WTC11 (cell line): ENCODE results near the gene ZBTB4. TPM values are rescaled to one million over a fixed set of nuclear protein-coding genes. Genes with fewer than 3 reads are reported as not detected.

Experiments
- ATAC-seq: fragments of 200-7000 bp; cut with Tn5 transposase; 2 replicates; pipeline ENCODE4 v1.10.0; 2021; ENCODE audit warnings: mild to moderate bottlenecking, moderate library complexity
- CTCF ChIA-PET: fragments of 300-600 bp; sonication (Branson Sonifier 250); formaldehyde crosslinking; loops from one replicate; lab custom pipeline; 2021; ENCODE audit warnings: antibody characterized with exemption; lab: Charles Lee
- POLR2A ChIA-PET: fragments of 350-600 bp; sonication (Branson Sonifier 250); formaldehyde crosslinking; loops from one replicate; lab custom pipeline; 2021; ENCODE audit warnings: antibody characterized with exemption; lab: Charles Lee
- DNase-seq: peaks from one replicate; pipeline ENCODE4 v3.0.0; 2021; ENCODE audit warnings: low spot score
- H3K27ac Mint-ChIP-seq: 2 replicates; pipeline ENCODE4 v1.8.0; 2021; ENCODE audit warnings: mixed read lengths
- H3K27me3 Mint-ChIP-seq: 2 replicates; pipeline ENCODE4 v1.8.0; 2021; ENCODE audit warnings: low read depth, mild to moderate bottlenecking, moderate library complexity, mixed read lengths
- H3K36me3 Mint-ChIP-seq: 2 replicates; pipeline ENCODE4 v1.8.0; 2021; ENCODE audit warnings: mixed read lengths
- H3K4me1 Mint-ChIP-seq: 2 replicates; pipeline ENCODE4 v1.8.0; 2022; ENCODE audit warnings: mixed read lengths
- H3K4me3 Mint-ChIP-seq: 2 replicates; pipeline ENCODE4 v1.8.0; 2021; ENCODE audit warnings: mild to moderate bottlenecking, moderate library complexity, mixed read lengths
- H3K9me3 Mint-ChIP-seq: 2 replicates; pipeline ENCODE4 v1.8.0; 2021; ENCODE audit warnings: mixed read lengths
- ARID4B ChIP-seq: sonication (generic); formaldehyde crosslinking; IDR thresholded peaks from 2 replicates; pipeline ENCODE4 v1.8.0; 2023; ENCODE audit warnings: missing genetic modification reagents, mild to moderate bottlenecking, borderline replicate concordance
- ATF1 ChIP-seq: sonication (generic); formaldehyde crosslinking; IDR thresholded peaks from 2 replicates; pipeline ENCODE4 v1.8.1; 2023; ENCODE audit warnings: mild to moderate bottlenecking, moderate library complexity, missing genetic modification reagents
- E2F1 ChIP-seq: sonication (generic); formaldehyde crosslinking; IDR thresholded peaks from 2 replicates; pipeline ENCODE4 v1.8.0; 2022; ENCODE audit warnings: mild to moderate bottlenecking, missing genetic modification reagents
- ETV6 ChIP-seq: sonication (generic); formaldehyde crosslinking; IDR thresholded peaks from 2 replicates; pipeline ENCODE4 v1.8.1; 2022; ENCODE audit warnings: mild to moderate bottlenecking, missing genetic modification reagents
- GABPB1 ChIP-seq: sonication (generic); formaldehyde crosslinking; IDR thresholded peaks from 2 replicates; pipeline ENCODE4 v1.8.1; 2023; ENCODE audit warnings: mild to moderate bottlenecking, missing genetic modification reagents
- GRHL2 ChIP-seq: fragments of 250-450 bp; sonication (Bioruptor Pico); IDR thresholded peaks from 2 replicates; pipeline ENCODE4 v1.8.0; 2022; ENCODE audit warnings: mild to moderate bottlenecking, moderate library complexity; ENCODE audit not compliant: insufficient replicate concordance, severe bottlenecking
- HMGXB4 ChIP-seq: sonication (generic); formaldehyde crosslinking; IDR thresholded peaks from 2 replicates; pipeline ENCODE4 v1.8.1; 2023; ENCODE audit warnings: mild to moderate bottlenecking, moderate library complexity, missing genetic modification reagents
- SMAD4 ChIP-seq: sonication (generic); formaldehyde crosslinking; IDR thresholded peaks from 2 replicates; pipeline ENCODE4 v1.8.0; 2022; ENCODE audit warnings: mild to moderate bottlenecking, missing genetic modification reagents
- SP1 ChIP-seq: sonication (generic); formaldehyde crosslinking; conservative IDR thresholded peaks from 2 replicates; pipeline ENCODE4 v1.8.1; 2022; ENCODE audit warnings: missing genetic modification reagents
- TP53 ChIP-seq: sonication (generic); formaldehyde crosslinking; IDR thresholded peaks from 2 replicates; pipeline ENCODE4 v1.8.1; 2023; ENCODE audit warnings: mild to moderate bottlenecking, missing genetic modification reagents
- USF2 ChIP-seq: sonication (generic); formaldehyde crosslinking; IDR thresholded peaks from 2 replicates; pipeline ENCODE4 v1.8.1; 2023; ENCODE audit warnings: mild to moderate bottlenecking, missing genetic modification reagents, moderate library complexity
- ZNF219 ChIP-seq: sonication (generic); formaldehyde crosslinking; IDR thresholded peaks from 2 replicates; pipeline ENCODE4 v1.8.0; 2023; ENCODE audit warnings: missing genetic modification reagents, mild to moderate bottlenecking, borderline replicate concordance
- ZNF281 ChIP-seq: sonication (generic); formaldehyde crosslinking; IDR thresholded peaks from 2 replicates; pipeline ENCODE4 v1.8.0; 2023; ENCODE audit warnings: mild to moderate bottlenecking, missing genetic modification reagents
- ZNF416 ChIP-seq: fragments of 250-450 bp; sonication (Bioruptor Pico); IDR thresholded peaks from 2 replicates; pipeline ENCODE4 v1.9.0; 2021; ENCODE audit warnings: mild to moderate bottlenecking, inconsistent platforms
- ZNF425 ChIP-seq: fragments of 250-450 bp; sonication (Bioruptor Pico); conservative IDR thresholded peaks from 2 replicates; pipeline ENCODE4 v1.9.0; 2021; ENCODE audit warnings: mild to moderate bottlenecking
- total RNA-seq: library from RNA; stranded (reverse); gene quantifications from 3 replicates; pipeline ENCODE4 v1.2.3, GENCODE V29; 2021

Gene ZBTB4
- total RNA-seq, 1 experiment from 2014 or later, result 14.6 TPM

GRCh38 chr17:7445619-7445968 lies 33.8 kb downstream of the ZBTB4 start:
- ATAC-seq (peak; percentile 91), DNase-seq (peak; percentile 91)
- Mint-ChIP-seq H3K4me1 (peaks cover 33% of the 10 kb centered on the region), H3K27me3 (peaks cover 39% of the 10 kb centered on the region), H3K36me3 (peaks cover 13% of the 10 kb centered on the region; the same call in 1 of the 2 replicates), H3K27ac (peak overlapping the region; percentile 99), H3K4me3 (peak overlapping the region; percentile 87), H3K9me3 (no peaks in the 10 kb centered on the region)
- CTCF ChIA-PET, result interaction anchor here (0.6 to 2.9 kb wide), 19 partner anchors 8 to 189 kb away, joined by 3 to 19 read pairs (median 5); partner anchors contain the start of genes PLSCR3, TMEM102, TMEM256 and TMEM95
- POLR2A ChIA-PET, result interaction anchor here (0.7 to 2.4 kb wide), 9 partner anchors 10 to 116 kb away, joined by 3 to 24 read pairs (median 5); partner anchors contain the start of genes NLGN2, POLR2A, TMEM102 and TMEM256
- no peak for TF ChIP-seq TP53 (CRISPR knock-in tag)
- TF ChIP-seq E2F1 (CRISPR knock-in tag), result no peak
- TF ChIP-seq SP1 (CRISPR knock-in tag), result 0 out of 2 replicates have a peak, but pooled peaks have one; percentile 2
- 0 out of 2 replicates have a peak, but pooled peaks have one; percentile 5 for TF ChIP-seq USF2 (CRISPR knock-in tag)
- TF ChIP-seq GRHL2 (CRISPR knock-in tag), result no peak
- no peak for TF ChIP-seq ATF1 (CRISPR knock-in tag)
- TF ChIP-seq ZNF281 (CRISPR knock-in tag), result no peak
- TF ChIP-seq ZNF416, result no peak

- CTCF ChIA-PET, result interaction anchor here (0.5 to 2.9 kb wide), 21 partner anchors 8 to 187 kb away, joined by 3 to 19 read pairs (median 4); partner anchors contain the start of genes PLSCR3, TMEM102, TMEM256 and TMEM95
- ATAC-seq, result peak; percentile 75
- Mint-ChIP-seq H3K9me3 (no peaks in the 10 kb centered on the region), H3K4me1 (peaks cover 33% of the 10 kb centered on the region), H3K4me3 (peak within 1 kb of the TSS; percentile 87), H3K27me3 (peaks cover 39% of the 10 kb centered on the region), H3K27ac (peak within 1 kb of the TSS; percentile 99), H3K36me3 (peaks cover 11% of the 10 kb centered on the region; the same call in 1 of the 2 replicates)
- POLR2A ChIA-PET, result interaction anchor here (0.9 to 2.4 kb wide), 8 partner anchors 9 to 115 kb away, joined by 3 to 24 read pairs (median 5); partner anchors contain the start of genes NLGN2, POLR2A, TMEM102 and TMEM256
- DNase-seq, result peak; percentile 93
- TF ChIP-seq SMAD4 (CRISPR knock-in tag), result no peak
- TF ChIP-seq ARID4B (CRISPR knock-in tag), result peak; percentile 47; the same call in 1 of the 2 replicates
- TF ChIP-seq USF2 (CRISPR knock-in tag), result peak; percentile 34; the same call in 1 of the 2 replicates
- TF ChIP-seq ETV6, result peak; percentile 43; the same call in 1 of the 2 replicates
- peak; percentile 71 for TF ChIP-seq SP1 (CRISPR knock-in tag)
- TF ChIP-seq ZNF219, result no peak
- TF ChIP-seq GABPB1, result 0 out of 2 replicates have a peak, but pooled peaks have one; percentile 33
- TF ChIP-seq HMGXB4, result peak; percentile 54
- TF ChIP-seq ZNF425 (CRISPR knock-in tag), result no peak
Measured at GRCh38 chr17:7444682-7445618, 34.5 kb downstream of the ZBTB4 start, which contains the start of gene CHRNB1. CHRNB1 (plus strand) TSS chr17:7445061; CDS start chr17:7445128, 67 bp downstream.
